ENCODE measurements around the gene HPSE2.

DNA sequence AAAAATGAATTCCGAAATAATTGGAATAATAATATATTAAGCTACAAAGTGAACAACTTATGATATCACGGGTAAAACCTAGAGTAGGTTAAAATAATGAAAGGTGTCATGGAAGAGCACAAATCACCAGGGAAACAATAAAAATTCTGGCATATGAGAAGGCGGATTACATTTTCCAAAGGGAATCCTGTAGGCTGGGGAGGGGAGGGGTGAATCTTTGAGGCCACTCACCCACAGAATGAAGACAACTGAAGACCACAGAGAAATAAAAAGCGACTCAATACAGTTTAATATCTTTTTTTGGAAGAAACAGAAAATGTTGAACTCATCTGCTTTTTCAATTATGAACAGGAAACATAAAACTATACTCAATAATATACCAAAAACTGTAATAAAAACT lies 659.6 kb downstream of the HPSE2 start:
- TF ChIP-seq CEBPB (IDR thresholded peaks at IDR 0.05; ENCODE audit: low read depth, low read length), result no peak
- TF ChIP-seq, protein P1, sequence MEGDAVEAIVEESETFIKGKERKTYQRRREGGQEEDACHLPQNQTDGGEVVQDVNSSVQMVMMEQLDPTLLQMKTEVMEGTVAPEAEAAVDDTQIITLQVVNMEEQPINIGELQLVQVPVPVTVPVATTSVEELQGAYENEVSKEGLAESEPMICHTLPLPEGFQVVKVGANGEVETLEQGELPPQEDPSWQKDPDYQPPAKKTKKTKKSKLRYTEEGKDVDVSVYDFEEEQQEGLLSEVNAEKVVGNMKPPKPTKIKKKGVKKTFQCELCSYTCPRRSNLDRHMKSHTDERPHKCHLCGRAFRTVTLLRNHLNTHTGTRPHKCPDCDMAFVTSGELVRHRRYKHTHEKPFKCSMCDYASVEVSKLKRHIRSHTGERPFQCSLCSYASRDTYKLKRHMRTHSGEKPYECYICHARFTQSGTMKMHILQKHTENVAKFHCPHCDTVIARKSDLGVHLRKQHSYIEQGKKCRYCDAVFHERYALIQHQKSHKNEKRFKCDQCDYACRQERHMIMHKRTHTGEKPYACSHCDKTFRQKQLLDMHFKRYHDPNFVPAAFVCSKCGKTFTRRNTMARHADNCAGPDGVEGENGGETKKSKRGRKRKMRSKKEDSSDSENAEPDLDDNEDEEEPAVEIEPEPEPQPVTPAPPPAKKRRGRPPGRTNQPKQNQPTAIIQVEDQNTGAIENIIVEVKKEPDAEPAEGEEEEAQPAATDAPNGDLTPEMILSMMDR (IDR thresholded peaks at IDR 0.05; ENCODE audit: control extremely low read depth in 1 of 3, insufficient read depth in 1 of 3, low read depth in 1 of 3, low read length in 3 of 3), result no peak
- no peak for TF ChIP-seq MAX (IDR thresholded peaks at IDR 0.05)
- TF ChIP-seq NRF1 (IDR thresholded peaks at IDR 0.05; ENCODE audit: low read depth, low read length), result no peak
- TF ChIP-seq JUND (IDR thresholded peaks at IDR 0.05; ENCODE audit: low read length), result no peak
- no peak for TF ChIP-seq TAF1 (IDR thresholded peaks at IDR 0.05; ENCODE audit: low read depth, low read length)
- no peak for TF ChIP-seq HDAC2 (IDR thresholded peaks at IDR 0.05; ENCODE audit: borderline replicate concordance in 1 of 2, low read depth in 2 of 2, low read length in 2 of 2)

Measured in H1 (cell line).